Medulla oblongata (tissue), 1 donor: ENCODE results near the gene AKAP6.
"Not testable (repeated sequence)": the region's sequence is repeated elsewhere in the genome, so short reads cannot be mapped to it uniquely, and the experiment has no call there.

Experiments used
- DNase-seq: peaks from one replicate; pipeline ENCODE4 v3.0.0-alpha.2; 2015; ENCODE audit errors: extremely low spot score

AKAP6 gene

GRCh38 chr14:32744811-32745445 is 415.8 kb downstream of the AKAP6 start:
- no peak for DNase-seq

GRCh38 chr14:32754209-32754608 is 425.1 kb downstream of the AKAP6 start:
- no peak for DNase-seq

GRCh38 chr14:32756173-32756572 is 427.1 kb downstream of the AKAP6 start:
- DNase-seq: no peak

DNA sequence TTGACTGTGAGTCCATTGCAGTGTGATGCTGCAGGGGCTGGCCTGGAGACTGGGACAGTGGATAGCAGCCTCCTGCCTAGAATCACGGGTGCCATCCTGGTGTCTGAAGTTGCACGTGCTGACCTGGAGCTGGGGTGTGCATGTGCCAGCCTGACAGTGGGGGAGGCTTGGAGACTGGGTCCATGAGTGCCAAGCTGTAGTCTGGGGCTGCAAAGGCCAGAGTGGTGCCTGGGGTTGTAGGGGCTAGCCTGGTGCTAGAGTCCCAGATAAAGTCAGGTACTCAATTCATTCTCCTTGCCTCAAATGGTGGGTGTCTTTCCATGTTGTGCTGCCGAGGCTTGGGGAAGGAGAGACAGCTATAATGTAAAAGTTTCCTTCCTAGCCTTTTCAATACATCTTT is 427.7 kb downstream of the AKAP6 start:
- no peak for DNase-seq

DNA sequence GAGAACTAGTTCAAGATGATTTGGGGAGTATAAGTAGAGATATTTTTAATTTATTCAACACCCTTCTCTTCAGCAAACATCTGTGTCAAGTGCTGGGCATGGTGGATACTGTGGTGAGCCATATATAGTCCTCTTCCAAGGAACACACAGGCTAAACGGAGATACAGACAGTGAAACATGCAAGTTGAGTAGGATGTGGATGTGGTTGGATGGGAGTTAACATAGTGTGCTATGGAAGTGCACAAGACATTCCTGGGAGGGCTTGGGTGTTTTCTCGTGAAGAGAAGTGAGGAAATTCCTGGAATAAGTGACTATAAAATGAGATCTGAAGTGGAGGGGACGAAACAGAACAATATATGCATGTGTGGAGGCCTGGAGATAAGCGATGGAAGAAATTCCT is 428.5 kb downstream of the AKAP6 start:
- no peak for DNase-seq

- no peak for DNase-seq
Measured at GRCh38 chr14:32761381-32761968, 432.4 kb downstream of the AKAP6 start.

DNA sequence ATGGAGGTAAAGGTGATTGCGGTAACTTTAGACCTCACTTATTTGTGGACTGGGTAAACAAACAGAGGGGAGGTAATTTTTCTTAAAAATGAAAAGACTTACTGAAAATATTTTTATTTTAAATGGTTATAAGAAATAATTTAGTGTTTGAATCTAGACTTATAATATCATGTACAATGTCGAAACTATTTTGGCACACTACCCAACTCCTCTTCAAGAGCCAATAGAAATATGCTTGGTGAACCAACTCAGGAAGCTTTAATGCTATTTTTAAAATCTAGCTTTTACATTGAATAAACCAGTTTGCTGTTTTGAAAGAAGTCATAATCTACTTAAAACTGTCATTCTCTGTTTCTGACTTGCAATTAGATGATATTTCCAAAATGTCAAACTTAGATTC is 433.8 kb downstream of the AKAP6 start:
- DNase-seq: no peak

GRCh38 chr14:32763673-32764072 is 434.6 kb downstream of the AKAP6 start:
- DNase-seq: no peak

- no peak for DNase-seq
Measured at GRCh38 chr14:32764131-32764530, 435.0 kb downstream of the AKAP6 start.

DNA sequence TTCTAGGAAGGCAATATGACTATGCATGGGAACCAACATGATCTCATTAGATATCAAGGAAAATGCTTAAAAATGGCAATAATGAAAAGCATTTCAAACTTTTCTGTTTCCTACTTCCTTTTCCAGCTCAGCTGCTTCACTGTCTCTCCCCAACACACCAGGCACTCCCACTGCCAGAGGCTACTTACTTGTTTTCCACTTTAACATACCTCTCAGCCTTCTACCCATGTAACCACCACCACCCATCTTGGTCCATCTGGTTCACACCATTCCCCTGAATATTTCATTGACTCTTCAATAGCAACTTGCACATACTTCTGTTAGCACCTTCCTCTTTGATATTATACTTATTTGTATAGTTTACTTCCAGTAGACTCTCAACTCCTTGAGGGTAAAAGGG is 441.3 kb downstream of the AKAP6 start:
- DNase-seq: no peak

DNA sequence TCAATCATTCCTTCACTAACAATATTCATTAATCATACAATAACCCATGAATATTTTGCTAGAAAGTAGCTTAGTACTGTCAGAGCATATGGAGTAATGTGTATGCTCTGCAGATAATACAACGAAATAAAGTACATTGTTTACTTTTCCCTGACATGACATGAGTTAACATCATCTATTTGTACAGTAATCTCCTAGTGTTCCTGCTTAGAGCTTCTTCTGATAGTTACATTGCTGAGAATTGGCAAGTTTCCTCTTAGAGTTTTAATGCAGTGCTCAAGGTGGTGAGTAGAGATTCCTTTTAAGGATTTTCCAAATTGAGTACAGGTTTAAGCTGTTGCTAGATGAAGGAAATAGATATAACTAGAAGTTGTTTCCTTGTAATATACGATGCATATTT is 445.1 kb downstream of the AKAP6 start:
- DNase-seq: no peak

- no peak for DNase-seq
Measured at GRCh38 chr14:32779840-32780239, 450.7 kb downstream of the AKAP6 start.

GRCh38 chr14:32784405-32784804 is 455.3 kb downstream of the AKAP6 start:
- DNase-seq: no peak

- no peak for DNase-seq
Measured at GRCh38 chr14:32785585-32785984, 456.5 kb downstream of the AKAP6 start.

- DNase-seq: no peak
Measured at GRCh38 chr14:32786886-32787285, 457.8 kb downstream of the AKAP6 start.

GRCh38 chr14:32793033-32793432 is 463.9 kb downstream of the AKAP6 start:
- not testable (repeated sequence) for DNase-seq

DNA sequence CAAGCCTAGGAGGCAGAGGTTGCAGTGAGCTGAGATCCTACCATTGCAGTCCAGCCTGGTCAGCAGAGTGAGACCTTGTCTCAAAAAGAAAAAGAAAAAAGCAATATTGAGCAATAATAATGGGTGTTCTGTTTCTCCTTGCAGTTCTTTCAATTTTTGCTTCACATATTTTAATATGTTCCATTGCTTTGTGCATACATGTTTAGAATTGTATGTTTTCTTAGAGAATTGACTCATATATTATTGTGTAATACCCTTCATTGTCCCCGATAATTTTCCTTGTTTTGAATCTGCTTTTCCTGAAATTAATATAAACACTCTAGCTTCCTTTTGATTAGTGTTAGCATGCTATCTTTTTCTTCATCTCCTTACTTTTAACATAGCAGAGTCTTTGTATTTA is 471.2 kb downstream of the AKAP6 start:
- no peak for DNase-seq

DNA sequence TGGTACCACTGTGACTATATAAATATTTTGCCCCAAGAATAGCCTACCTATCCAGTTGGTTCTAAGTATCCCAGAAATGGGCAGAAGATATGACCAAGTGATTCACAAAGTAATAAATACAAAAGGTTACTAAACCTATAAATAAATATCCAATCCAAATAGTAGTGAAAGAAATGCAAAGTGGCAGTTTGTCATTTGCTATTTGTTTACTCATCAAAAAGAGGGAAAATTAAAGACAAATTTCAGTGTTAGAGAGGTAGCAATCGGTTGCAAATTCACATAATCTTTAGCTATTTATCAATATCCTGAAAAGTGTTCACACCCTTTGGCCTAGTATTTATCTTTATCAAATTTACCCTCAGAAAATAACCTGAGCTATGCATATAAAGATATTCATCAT is 473.2 kb downstream of the AKAP6 start:
- DNase-seq: no peak

DNA sequence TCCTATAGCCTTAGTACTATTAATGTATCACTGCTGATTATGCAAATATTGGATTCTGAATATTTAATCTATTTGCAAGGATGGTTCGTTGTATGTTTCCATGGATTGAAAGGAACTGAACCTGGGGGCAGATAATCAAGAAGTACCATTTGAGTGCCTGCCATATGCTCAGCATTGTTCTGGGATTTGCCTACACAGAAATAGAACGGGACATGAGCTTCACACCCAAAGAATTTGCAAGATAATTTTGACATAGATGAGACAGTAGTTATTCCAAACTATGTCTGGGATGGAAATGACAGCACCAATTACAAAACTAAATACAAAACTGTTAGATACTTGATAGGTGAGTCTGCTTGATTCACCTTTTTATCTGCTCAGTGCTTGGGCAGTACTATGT is 476.9 kb downstream of the AKAP6 start:
- DNase-seq: no peak

- peak; percentile 87 for DNase-seq
Measured at GRCh38 chr14:32808644-32809043, 479.5 kb downstream of the AKAP6 start.

- peak; percentile 27 for DNase-seq
Measured at GRCh38 chr14:32809255-32809654, 480.2 kb downstream of the AKAP6 start.

DNA sequence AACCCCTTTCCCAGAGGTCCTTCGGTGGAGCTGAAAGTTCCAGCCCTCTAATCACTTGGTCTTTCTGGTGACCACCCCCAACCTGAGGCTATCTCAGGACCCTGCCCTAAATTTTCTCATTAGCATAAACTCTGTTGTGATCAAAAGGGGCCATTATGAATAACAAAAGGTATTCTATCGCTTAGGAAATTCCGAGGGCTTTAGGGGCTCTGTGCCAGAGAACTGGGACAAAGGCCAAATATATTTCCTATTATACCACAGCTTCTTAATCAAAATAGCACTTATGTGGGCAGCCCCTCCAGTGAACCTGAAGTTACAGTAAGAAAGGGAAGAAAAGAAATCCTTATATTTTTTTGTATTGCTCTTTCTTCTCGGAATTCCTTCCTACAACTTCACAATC is 484.3 kb downstream of the AKAP6 start:
- no peak for DNase-seq

DNA sequence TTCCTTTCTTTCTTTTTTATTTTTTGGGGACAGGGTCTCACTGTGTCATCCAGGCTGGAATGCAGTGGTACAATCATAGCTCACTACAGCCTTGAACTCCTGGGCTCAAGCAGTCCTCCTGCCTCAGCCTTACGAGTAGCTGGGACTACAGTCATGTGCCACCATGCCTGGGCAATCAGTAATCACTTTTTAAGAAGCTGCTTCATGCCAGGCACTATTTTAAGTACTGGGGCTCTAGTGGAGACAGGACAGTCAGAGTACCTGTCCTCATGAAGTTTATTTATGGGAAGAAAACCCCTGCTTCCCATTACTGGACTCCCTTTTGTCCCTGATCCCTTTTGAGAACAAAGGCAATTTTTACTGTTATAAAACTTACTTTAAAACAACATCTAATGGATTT is 485.6 kb downstream of the AKAP6 start:
- DNase-seq: no peak

GRCh38 chr14:32816588-32816987 is 487.5 kb downstream of the AKAP6 start:
- no peak for DNase-seq
